GM18861 (cell line): ENCODE data around the gene POLR1D.
"Not testable (repeated sequence)": the region's sequence is repeated elsewhere in the genome, so short reads cannot be mapped to it uniquely, and the experiment has no call there.

Experiments used
- ATAC-seq: cut with Tn5 transposase; IDR thresholded peaks from one replicate; pipeline ENCODE4 v1.9.1; 2021; ENCODE audit not compliant: unreplicated experiment

The POLR1D gene

DNA sequence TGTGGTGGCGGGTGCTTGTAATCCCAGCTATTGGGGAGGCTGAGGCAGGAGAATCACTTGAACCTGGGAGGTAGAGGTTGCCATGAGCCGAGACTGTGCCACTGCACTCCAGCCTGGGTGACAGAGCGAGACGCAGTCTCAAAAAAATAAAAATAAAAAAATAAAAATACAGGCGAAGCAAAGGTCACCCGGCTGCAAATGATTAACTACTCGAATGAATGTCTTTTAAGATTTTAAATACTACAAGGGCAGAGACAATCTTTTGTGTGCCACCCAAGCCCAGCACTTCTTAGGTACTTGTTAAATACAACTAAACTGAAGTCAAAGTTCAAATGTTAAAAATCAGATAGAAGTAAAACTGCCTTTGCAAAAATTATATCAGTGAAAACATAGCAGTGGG is 8.1 kb upstream of the POLR1D start:
- ATAC-seq = no peak

DNA sequence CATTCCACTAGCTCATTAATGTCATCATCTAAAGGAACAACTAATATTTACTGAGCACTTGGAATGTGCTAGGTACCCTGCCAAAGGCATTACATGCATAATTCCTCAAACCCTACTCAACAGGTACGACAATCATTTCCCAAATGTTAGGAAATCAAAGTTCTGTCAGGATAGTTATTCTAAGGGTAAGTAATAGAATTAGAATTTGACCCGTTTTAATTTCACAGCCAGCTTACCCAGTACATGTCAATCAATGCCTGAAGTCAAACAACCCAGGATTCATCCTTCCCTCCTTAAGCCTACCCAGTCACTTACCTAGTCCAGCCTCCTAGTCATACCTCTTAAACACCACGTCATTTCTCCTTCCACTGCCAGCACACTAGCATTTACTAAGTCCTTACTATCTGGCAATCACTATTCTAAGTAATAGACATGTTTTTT is 3.8 kb upstream of the POLR1D start:
- no peak for ATAC-seq

GRCh38 chr13:27619093-27619727 is 2.5 kb upstream of the POLR1D start:
- no peak for ATAC-seq

GRCh38 chr13:27619728-27620376 is 1.8 kb upstream of the POLR1D start:
- ATAC-seq = peak; percentile 26

DNA sequence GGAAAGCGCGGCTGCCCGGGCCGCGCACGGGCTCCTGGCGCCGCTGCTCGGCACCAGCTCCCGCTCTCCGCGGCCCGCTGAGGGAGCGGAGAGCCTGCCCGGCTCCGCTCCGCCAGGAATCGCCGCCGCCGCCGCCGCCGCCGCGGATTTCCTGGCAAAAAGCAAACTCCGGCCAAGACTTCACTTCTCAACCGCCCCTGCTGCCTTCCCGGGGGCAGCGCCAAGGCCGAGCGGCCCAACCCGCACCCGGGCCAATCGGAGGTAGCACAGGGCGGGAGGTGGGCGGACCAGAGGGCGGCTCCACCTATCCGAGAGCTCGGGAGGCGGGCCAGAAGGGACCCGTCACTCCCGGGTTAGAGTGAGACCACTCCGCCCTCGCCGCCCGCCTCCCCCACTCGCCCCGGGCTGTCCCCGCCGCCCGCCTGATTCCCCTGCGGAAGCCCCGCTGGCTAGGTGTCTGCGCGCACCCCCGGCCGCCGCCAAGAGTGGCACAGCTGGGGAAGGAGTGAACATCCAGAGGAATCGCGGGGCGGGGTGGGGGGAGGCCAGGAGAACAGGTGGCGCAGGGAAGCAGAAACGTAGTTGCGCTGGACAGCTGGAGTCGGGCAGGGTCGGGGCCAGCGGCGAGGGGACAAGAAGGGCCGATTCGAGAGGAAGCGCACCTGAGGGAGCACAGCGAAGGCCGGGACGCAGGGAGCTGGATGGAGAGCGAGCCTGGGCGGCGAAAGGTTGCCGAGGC is 1.1 kb upstream of the POLR1D start, which contains the start of gene LNX2:
LNX2 (minus strand) TSS at position 153 of the 739 bp plus-strand sequence. CDS start 38,826 bp downstream, outside the sequence.
- peak; percentile 76 for ATAC-seq

DNA sequence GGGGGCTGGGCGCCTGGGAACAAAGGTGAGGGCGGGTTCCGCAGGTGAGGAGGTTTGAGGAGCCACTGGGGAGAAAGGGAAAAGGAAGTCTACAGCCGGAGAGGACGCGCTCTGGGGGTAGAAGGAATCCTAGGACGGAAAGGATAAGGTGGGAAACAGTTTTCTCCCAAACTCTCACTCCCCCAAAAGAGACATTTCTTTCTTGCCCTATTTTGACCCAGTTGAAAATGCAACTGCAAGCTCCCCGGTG is 651 bp upstream of the POLR1D start:
- no peak for ATAC-seq

DNA sequence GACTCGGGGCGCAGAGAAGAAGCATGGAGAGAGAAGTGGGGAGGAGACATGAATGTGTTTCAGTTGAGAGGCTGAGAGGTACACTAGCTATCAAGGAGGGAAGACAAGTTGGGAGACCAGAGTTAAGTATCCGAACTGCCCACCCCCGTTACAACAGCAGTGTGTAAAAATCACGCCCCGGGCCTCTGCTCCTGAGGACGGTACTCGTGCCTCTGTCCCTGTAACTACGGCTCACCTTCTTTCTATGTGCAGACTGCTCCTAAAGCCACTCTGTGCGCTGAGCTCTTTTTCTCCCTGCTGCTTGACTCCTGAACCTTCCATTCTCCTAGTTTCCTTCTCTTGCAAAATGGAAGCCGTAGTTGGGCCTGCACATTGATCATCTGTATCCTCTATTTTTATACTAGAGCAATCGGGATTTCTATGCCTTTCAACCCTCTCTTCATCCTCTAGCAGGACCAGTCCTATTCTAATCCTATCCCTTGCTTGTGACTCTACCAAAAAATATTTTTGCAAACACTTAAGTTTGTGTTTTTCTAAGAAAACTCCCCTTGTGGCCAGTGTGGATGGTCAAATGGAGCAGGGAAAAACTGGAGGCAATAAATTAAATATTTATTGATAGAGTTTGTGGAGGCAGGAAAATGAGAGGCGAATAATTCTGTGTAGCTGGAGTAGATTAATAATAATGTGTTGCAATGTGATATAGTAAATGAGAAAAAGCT is 569 bp downstream of the POLR1D start:
- ATAC-seq = no peak

DNA sequence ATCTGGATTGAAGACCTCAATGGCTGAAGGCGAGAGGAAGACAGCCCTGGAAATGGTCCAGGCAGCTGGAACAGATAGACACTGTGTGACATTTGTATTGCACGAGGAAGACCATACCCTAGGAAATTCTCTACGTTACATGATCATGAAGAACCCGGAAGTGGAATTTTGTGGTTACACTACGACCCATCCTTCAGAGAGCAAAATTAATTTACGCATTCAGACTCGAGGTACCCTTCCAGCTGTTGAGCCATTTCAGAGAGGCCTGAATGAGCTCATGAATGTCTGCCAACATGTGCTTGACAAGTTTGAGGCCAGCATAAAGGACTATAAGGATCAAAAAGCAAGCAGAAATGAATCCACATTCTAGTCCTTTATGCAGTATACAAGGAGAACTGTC is 1.2 kb downstream of the POLR1D start:
- no peak for ATAC-seq

DNA sequence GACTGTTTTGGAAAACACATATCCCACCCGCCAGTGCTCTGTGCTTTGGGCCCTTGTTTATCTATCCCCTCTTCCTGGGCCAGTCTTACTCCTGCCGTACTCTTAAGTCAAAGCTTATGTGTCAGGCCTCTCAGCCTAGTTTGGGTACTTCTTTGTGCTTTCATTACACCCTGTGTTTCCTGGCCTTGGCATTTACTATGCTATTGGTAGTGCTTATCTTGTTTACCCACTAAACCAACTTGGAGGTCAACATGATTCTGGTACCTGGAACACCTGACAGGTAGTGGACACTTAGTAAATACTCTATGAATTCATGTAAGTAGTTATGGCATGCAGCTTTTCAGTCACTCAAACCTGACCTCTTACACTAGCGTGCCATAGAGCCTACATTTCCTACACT is 2.4 kb downstream of the POLR1D start:
- no peak for ATAC-seq

- ATAC-seq = no peak
Observed at GRCh38 chr13:27625839-27626238, 4.1 kb downstream of the POLR1D start.

DNA sequence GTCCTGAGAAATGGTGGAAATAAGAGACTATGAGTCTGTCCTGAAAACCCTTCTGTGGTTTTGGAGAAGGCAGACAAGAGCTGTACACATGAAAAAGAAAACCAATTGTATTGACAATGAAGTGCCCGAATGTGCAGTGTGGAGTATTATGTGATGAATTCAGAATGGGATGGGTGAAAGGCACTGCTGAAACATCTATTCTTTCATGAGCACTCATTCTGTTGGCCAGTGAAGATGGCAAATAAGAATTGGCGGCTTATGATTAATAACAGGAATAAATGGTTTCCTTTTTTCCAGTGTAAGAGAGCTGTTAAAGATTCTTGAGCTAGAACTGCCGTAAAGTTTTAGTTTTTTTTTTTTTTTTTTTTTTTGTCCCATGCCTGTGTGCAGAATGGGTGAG is 5.7 kb downstream of the POLR1D start:
- no peak for ATAC-seq

DNA sequence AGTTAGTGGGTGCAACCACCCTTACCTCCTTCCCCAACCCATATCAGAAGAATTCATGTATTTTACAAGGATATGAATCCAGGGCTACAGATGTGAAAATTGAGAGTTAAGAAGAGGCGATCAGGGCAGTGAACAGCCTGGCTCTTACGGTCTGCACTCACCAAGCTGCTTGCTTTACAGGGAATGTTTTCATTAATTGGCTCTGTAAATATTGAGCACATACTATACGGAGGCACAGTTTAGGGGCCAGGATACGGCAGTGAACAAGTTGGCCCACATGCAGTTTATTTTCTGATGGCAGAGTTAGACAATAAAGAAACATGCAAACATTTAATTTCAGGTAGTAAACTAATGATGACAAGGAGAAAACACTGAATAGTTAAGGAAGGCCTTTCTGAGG is 6.4 kb downstream of the POLR1D start:
- no peak for ATAC-seq

- ATAC-seq = not testable (repeated sequence)
Observed at GRCh38 chr13:27628766-27629165, 7.1 kb downstream of the POLR1D start.

DNA sequence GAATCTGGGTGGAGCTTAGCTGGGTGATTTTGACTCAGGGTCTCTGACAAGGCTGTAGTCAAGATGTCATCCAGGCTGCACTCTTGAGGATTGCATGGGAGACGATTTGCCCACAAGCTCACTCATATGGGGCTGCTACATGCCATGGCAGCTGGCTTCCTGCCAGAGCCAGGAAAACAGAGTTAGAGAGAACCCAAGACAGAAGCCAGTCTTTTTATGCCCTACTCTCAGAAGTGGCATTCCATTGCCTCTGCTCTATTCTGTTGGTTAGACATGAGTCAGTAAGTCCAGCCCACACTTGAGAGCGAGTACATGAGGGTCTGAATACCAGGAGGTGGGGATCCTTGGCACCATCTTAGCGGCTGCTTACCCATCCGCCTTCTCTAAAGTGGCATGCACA is 9.5 kb downstream of the POLR1D start:
- ATAC-seq = no peak

- no peak for ATAC-seq
Observed at GRCh38 chr13:27631665-27632064, 10.0 kb downstream of the POLR1D start.

- no peak for ATAC-seq
Observed at GRCh38 chr13:27632214-27632613, 10.5 kb downstream of the POLR1D start.

GRCh38 chr13:27632648-27633047 is 11.0 kb downstream of the POLR1D start:
- no peak for ATAC-seq

DNA sequence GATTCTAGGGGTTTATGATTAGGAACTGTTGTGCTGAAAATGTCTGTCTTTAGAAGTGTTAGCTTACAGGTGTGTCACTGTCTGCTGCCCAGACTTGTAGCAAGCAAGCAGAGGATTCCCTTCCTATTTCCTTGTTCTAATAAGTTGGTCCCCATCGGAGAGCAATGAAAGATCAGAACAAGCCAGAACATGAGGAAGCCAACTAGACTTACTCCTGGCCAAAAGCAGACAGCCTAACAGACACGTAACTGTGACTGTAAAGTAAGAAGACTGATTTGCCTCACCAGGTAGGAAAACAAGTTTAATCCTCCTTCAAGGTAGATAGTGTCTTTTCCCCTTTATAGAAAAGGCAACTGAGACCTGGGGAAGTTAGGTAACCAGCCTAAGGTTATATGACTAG is 12.5 kb downstream of the POLR1D start:
- ATAC-seq = no peak

DNA sequence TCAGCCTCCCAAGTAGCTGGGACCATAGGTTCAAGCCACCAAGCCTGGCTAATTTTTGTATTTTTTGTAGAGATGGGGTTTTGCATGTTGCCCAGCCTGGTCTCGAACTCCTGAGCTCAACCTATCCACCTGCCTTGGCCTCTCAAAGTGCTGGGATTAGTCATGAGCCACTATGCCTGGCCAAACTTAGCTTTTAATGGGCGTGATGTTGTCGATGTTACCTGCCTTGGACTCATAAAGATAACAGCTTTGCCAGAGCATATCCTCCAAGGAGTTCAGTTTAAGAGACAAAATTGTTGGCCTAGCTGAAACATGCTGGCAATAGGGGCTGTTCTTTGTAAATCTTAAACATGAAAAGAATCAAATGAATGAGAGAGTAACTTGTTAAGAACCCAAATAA is 13.1 kb downstream of the POLR1D start:
- no peak for ATAC-seq

DNA sequence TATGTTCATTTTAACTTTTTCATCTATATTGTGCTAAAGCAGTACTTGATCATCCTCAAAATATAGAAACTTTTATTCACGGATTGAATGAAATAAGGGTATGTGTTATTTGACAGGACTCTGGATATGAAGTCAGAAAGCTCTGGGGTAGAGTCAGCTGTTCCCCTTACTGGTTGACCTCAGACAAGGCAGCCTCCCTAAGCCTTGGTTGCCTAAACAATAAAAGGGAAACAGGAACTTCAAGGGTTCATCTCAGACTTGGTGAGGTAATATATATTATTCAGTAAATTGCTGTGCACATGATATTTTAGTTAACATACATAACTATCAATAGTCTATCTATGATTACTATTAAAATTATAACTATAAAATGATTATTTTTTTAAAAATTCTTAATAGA is 13.6 kb downstream of the POLR1D start:
- ATAC-seq = no peak

GRCh38 chr13:27636589-27637288 is 15.0 kb downstream of the POLR1D start:
- no peak for ATAC-seq
